Spleen (tissue), 11 donors: ENCODE data around the gene NDRG4. TPM values are rescaled to one million over a fixed set of nuclear protein-coding genes. Genes with fewer than 3 reads are reported as not detected.

Experiments used
- DNase-seq: peaks from one replicate; pipeline ENCODE4 v3.0.0-alpha.2; 2020
- H3K27ac ChIP-seq, 8 donors: fragments of 200-600 bp; sonication (generic) in 7 of 8; 1 replicate in 4 of 8; 2 replicates in 4 of 8; pipeline versions ENCODE4 v1.5.0 to v1.8.0; 2016 to 2021; ENCODE audit warnings: inconsistent platforms in 4 of 8, mild to moderate bottlenecking in 4 of 8, moderate library complexity in 1 of 8
- H3K27me3 ChIP-seq, 7 donors: fragments of 200-600 bp; sonication (generic) in 6 of 7; replicated peaks in 1 of 7; 1 replicate in 4 of 7; 2 replicates in 3 of 7; pipeline versions ENCODE4 v1.5.0 to v1.8.0; 2016 to 2021; ENCODE audit warnings: inconsistent platforms in 3 of 7, mild to moderate bottlenecking in 1 of 7
- H3K36me3 ChIP-seq, 6 donors: fragments of 200-600 bp; sonication (generic) in 5 of 6; 1 replicate in 4 of 6; 2 replicates in 2 of 6; pipeline versions ENCODE4 v1.5.0 to v1.8.0; 2016 to 2021; ENCODE audit warnings: inconsistent platforms in 2 of 6
- H3K4me1 ChIP-seq, 6 donors: fragments of 200-600 bp; sonication (generic) in 5 of 6; 1 replicate in 3 of 6; 2 replicates in 3 of 6; pipeline versions ENCODE4 v1.5.0 to v1.8.0; 2016 to 2021; ENCODE audit warnings: inconsistent platforms in 3 of 6
- H3K4me3 ChIP-seq, 8 donors: fragments of 200-600 bp; sonication (generic) in 7 of 8; 1 replicate in 4 of 8; 2 replicates in 4 of 8; pipeline versions ENCODE4 v1.5.0 to v1.8.0; 2016 to 2021; ENCODE audit warnings: inconsistent platforms in 4 of 8, mild to moderate bottlenecking in 4 of 8, moderate library complexity in 2 of 8
- H3K9me3 ChIP-seq, 8 donors: fragments of 200-600 bp; sonication (generic) in 7 of 8; 1 replicate in 4 of 8; 2 replicates in 4 of 8; pipeline versions ENCODE4 v1.5.0 to v1.8.0; 2016 to 2021; ENCODE audit warnings: inconsistent platforms in 4 of 8
- POLR2A ChIP-seq, 3 donors: fragments of 450-650 bp; IDR thresholded peaks; one replicate each; pipeline ENCODE4 v1.5.1; 2017; ENCODE audit warnings: antibody characterized with exemption in 3 of 3, mild to moderate bottlenecking in 1 of 3
- POLR2AphosphoS5 ChIP-seq, 3 donors: sonication (generic); formaldehyde crosslinking; IDR thresholded peaks; one replicate each; pipeline ENCODE4 v1.5.1; 2017; ENCODE audit warnings: antibody characterized with exemption in 3 of 3
- WGBS, 5 donors: extraction: QIAGEN DNeasy Blood & Tissue Kit in 3 of 5; methylation state at CpG; one replicate each; pipeline versions ENCODE4 v1.1.5 to v1.1.7; 2013 to 2018; 5-methylcytosine and 5-hydroxymethylcytosine counted together
- intact Hi-C: fragments of 100-400 bp; cut with DNase I; formaldehyde crosslinking; loops from one replicate; pipeline ENCODE4 v1.15.0; 2023; ENCODE audit warnings: low total_unique reads
- polyA plus RNA-seq, 3 donors: library from polyadenylated mRNA; stranded (reverse); fragments of 200-250 nt; gene quantifications; one replicate each; pipeline ENCODE4 v1.2.1, GENCODE V29; 2013
- total RNA-seq, 7 donors: library from RNA; depleted of rRNA in 3 of 7; stranded (reverse); fragments of >200 nt in 3 of 7; fragmentation: NEBNext Ultra II Directional in 4 of 7; extraction: Animal tissue kit (Norgen Biotek cat#: 25700) in 4 of 7; gene quantifications; one replicate each; pipeline versions ENCODE4 v1.1.0 to v1.2.1, GENCODE V29; 2016 to 2021
- TF ChIP-seq, protein P1 (sequence below), 11 experiments: fragments of 200-600 bp in 7 of 11; fragments of 450-650 bp in 4 of 11; sonication (generic) in 4 of 11; IDR thresholded peaks in 8 of 11; conservative IDR thresholded peaks in 3 of 11; 1 replicate in 7 of 11; 2 replicates in 4 of 11; pipeline versions ENCODE4 v1.4.0 to v1.8.0; 2016 to 2021; ENCODE audit warnings: antibody characterized with exemption in 11 of 11, inconsistent platforms in 4 of 11, mild to moderate bottlenecking in 1 of 11
- donor health status: healthy with polysubstance abuse.
- donor health status: DM: no; HTN: no; CAD: no; lungs with moderate emphysema.
- donor health status: DM: no; HTN: no; CAD: no.
- donor health status: Bipolar disorder and iron deficiency.
- donor health status: healthy.
- donor health status: DM: no; HTN: no; CAD: no.
- donor health status: DM: yes; HTN: yes; CAD: no.

NDRG4 gene
- total and polyA plus RNA-seq, 10 donors: 9.4 to 115 (median 43.6) TPM

- DNase-seq: peak; percentile 46
- H3K27ac ChIP-seq: no peak overlapping the region
- H3K9me3 ChIP-seq: no peaks in the 10 kb centered on the region
- H3K27me3 ChIP-seq: peaks cover 2 to 83% (median 45%) of the 10 kb centered on the region in 7 donors
- H3K4me1 ChIP-seq: peaks cover 5 to 36% (median 24%) of the 10 kb centered on the region in 6 donors
- WGBS, 5 donors: 82 to 91% (median 84%) methylated on average over 13 of the region's 13 CpGs
- H3K36me3 ChIP-seq: no peaks in the 10 kb centered on the region
- peak overlapping the region in 3 of 8 donors; percentile 50 to 77 (median 64) for H3K4me3 ChIP-seq
- intact Hi-C loops: no loop called here
- no peak for TF ChIP-seq POLR2AphosphoS5 (IDR thresholded peaks at IDR 0.05)
- no peak for TF ChIP-seq POLR2A (IDR thresholded peaks at IDR 0.05)
- TF ChIP-seq, protein P1, sequence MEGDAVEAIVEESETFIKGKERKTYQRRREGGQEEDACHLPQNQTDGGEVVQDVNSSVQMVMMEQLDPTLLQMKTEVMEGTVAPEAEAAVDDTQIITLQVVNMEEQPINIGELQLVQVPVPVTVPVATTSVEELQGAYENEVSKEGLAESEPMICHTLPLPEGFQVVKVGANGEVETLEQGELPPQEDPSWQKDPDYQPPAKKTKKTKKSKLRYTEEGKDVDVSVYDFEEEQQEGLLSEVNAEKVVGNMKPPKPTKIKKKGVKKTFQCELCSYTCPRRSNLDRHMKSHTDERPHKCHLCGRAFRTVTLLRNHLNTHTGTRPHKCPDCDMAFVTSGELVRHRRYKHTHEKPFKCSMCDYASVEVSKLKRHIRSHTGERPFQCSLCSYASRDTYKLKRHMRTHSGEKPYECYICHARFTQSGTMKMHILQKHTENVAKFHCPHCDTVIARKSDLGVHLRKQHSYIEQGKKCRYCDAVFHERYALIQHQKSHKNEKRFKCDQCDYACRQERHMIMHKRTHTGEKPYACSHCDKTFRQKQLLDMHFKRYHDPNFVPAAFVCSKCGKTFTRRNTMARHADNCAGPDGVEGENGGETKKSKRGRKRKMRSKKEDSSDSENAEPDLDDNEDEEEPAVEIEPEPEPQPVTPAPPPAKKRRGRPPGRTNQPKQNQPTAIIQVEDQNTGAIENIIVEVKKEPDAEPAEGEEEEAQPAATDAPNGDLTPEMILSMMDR (IDR thresholded peaks at IDR 0.05 in 8 of 11, conservative IDR thresholded peaks at IDR 0.05 in 3 of 11): no peak
Measured at GRCh38 chr16:58465817-58466216, 34.1 kb upstream of the NDRG4 start.

DNA sequence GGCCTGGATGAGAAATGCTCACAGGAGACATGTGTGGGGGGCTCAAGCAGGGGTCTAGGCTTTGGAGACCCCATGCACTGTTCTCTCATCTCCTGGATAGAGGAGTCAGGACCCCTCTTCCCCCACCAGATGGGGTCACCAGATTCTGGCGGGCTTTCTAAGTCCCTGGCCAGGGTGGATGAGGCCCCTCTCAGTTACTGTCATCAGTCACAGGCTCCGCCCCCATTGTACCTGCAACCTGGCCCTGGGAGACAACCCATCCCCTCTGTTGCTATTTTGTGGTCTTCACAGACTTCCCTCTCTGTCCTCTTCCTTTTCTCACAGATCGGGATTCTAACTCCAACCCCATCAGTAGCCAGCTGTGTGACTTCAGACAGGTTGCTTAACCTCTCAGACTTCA, 33.5 kb upstream of the NDRG4 start:
- no peaks in the 10 kb centered on the region for H3K9me3 ChIP-seq
- H3K27me3 ChIP-seq: peaks cover 2 to 78% (median 45%) of the 10 kb centered on the region in 7 donors
- 75 to 88% (median 85%) methylated on average over 3 of the region's 3 CpGs for WGBS, 5 donors
- no peak for DNase-seq
- no peak overlapping the region for H3K27ac ChIP-seq
- H3K36me3 ChIP-seq: no peaks in the 10 kb centered on the region
- peaks cover 5 to 41% (median 26%) of the 10 kb centered on the region in 6 donors for H3K4me1 ChIP-seq
- intact Hi-C loops: no loop called here
- H3K4me3 ChIP-seq: peak overlapping the region in 2 of 8 donors; percentile 64 to 77
- TF ChIP-seq, protein P1 (IDR thresholded peaks at IDR 0.05 in 8 of 11, conservative IDR thresholded peaks at IDR 0.05 in 3 of 11): no peak
- no peak for TF ChIP-seq POLR2AphosphoS5 (IDR thresholded peaks at IDR 0.05)
- TF ChIP-seq POLR2A (IDR thresholded peaks at IDR 0.05): no peak

GRCh38 chr16:58467905-58468304, 32.0 kb upstream of the NDRG4 start:
- Histone ChIP-seq H3K27me3 (peaks cover 2 to 64% (median 35%) of the 10 kb centered on the region in 7 donors), H3K4me3 (no peak overlapping the region), H3K9me3 (no peaks in the 10 kb centered on the region), H3K36me3 (no peaks in the 10 kb centered on the region), H3K4me1 (peaks cover 5 to 49% (median 32%) of the 10 kb centered on the region in 6 donors), H3K27ac (no peak overlapping the region)
- no peak for DNase-seq
- intact Hi-C loops: no loop called here
- WGBS, 5 donors: 87 to 97% (median 93%) methylated on average over 4 to 5 of the region's 5 CpGs
- TF ChIP-seq, protein P1 (IDR thresholded peaks at IDR 0.05 in 8 of 11, conservative IDR thresholded peaks at IDR 0.05 in 3 of 11): no peak
- TF ChIP-seq POLR2AphosphoS5 (IDR thresholded peaks at IDR 0.05) (no peak), POLR2A (IDR thresholded peaks at IDR 0.05) (no peak)

DNA sequence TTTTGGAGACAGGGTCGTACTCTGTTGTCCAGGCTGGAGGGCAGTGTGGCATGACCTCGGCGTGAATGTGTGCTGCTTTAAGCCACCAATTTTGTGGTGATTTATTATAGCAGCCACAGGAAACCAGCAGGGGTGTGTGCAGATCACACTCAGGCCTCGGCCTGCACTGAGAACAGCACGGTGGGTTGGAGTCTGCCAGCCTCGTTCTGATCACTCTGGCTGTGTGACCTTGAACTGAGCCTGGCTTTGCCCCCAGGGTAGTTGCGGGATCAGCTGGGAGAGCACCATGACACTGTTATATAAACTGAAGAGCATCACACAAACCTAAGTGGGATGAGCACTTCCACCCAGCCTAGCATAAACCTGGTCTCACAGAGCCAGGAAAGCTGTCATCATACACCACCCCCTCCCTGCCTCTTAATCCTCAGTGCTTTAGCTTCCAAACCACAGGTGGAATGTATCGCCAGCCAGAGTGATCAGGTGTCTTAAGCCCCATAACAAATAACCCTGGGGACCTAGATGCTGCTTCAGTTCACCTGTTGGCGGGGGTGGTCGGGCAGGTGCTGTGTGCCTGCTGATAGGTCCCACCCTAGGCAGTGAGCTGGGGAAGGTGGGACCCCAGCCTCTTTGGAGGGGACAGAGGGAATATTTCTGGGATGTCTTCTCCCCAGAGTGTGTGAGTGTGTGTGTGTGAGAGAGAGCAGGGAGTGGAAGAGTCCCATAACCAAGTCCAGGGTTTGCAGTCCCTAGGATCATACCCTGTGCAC, 28.6 kb upstream of the NDRG4 start:
- peaks cover 0 to 29% (median 3%) of the 10 kb centered on the region in 7 donors for H3K27me3 ChIP-seq
- intact Hi-C loops: no loop called here
- 34 to 46% (median 37%) methylated on average over 9 to 10 of the region's 10 CpGs for WGBS, 5 donors
- H3K36me3 ChIP-seq: no peaks in the 10 kb centered on the region
- no peaks in the 10 kb centered on the region for H3K9me3 ChIP-seq
- TF ChIP-seq POLR2AphosphoS5 (IDR thresholded peaks at IDR 0.05): peak in 1 of 3 donors; percentile 33
- TF ChIP-seq, protein P1 (IDR thresholded peaks at IDR 0.05 in 8 of 11, conservative IDR thresholded peaks at IDR 0.05 in 3 of 11): no peak
- H3K4me1 ChIP-seq: peaks cover 0 to 41% (median 16%) of the 10 kb centered on the region in 6 donors
- DNase-seq: peak; percentile 57
- no peak overlapping the region for H3K4me3 ChIP-seq
- H3K27ac ChIP-seq: peak overlapping the region in 3 of 8 donors; percentile 76 to 84 (median 79)
